C4-2B (cell line): Measurements from ENCODE around the gene CACTIN.

Experiments used
- CTCF ChIP-seq: fragments of 450-650 bp; conservative IDR thresholded peaks from 2 replicates; pipeline ENCODE4 v1.5.1; 2017; ENCODE audit warnings: mild to moderate bottlenecking
- ZFX ChIP-seq: fragments of 450-650 bp; IDR thresholded peaks from 2 replicates; pipeline ENCODE4 v1.6.1; 2017

GRCh38 chr19:3673506-3674439, 47.2 kb upstream of the CACTIN start:
- no peak for TF ChIP-seq CTCF
- no peak for TF ChIP-seq ZFX
